T47D (cell line): ENCODE measurements around the gene DRD2.
A peak's percentile ranks its signal among the peaks of the same experiment; 100 is the strongest.

Experiments used
- DNase-seq, 2 experiments: peaks; one replicate each; pipeline versions ENCODE4 v3.0.0 to v3.0.0-alpha.2; 2011 to 2012; ENCODE audit warnings: low read depth in 1 of 2, low spot score in 1 of 2
- JUND ChIP-seq: IDR thresholded peaks from 2 replicates; pipeline ENCODE4 v1.6.1; 2012; ENCODE audit warnings: low read depth
- in situ Hi-C: cut with HindIII; loops from 2 replicates; pipeline ENCODE4 v1.10.0; 2016; ENCODE audit warnings: low sequenced_read_pairs, low pct_unique_long_range_greater_than_20kb

Gene DRD2

GRCh38 chr11:113417428-113417827 is 57.8 kb downstream of the DRD2 start:
- no peak for TF ChIP-seq JUND
- DNase-seq: no peak
- in situ Hi-C loops: no loop called here

- TF ChIP-seq JUND: no peak
- in situ Hi-C loops: no loop called here
- DNase-seq: no peak
Measured at GRCh38 chr11:113415343-113415742, 59.9 kb downstream of the DRD2 start.

GRCh38 chr11:113412675-113413074 is 62.5 kb downstream of the DRD2 start:
- no peak for TF ChIP-seq JUND
- no peak for DNase-seq
- in situ Hi-C loops: no loop called here

GRCh38 chr11:113411536-113411935 is 63.7 kb downstream of the DRD2 start:
- in situ Hi-C loops: no loop called here
- TF ChIP-seq JUND: no peak
- no peak for DNase-seq

GRCh38 chr11:113410414-113411135 is 64.6 kb downstream of the DRD2 start:
- TF ChIP-seq JUND: no peak
- in situ Hi-C loops: no loop called here
- DNase-seq: no peak

GRCh38 chr11:113409526-113409925 is 65.7 kb downstream of the DRD2 start:
- in situ Hi-C loops: no loop called here
- TF ChIP-seq JUND: no peak
- no peak for DNase-seq

DNA sequence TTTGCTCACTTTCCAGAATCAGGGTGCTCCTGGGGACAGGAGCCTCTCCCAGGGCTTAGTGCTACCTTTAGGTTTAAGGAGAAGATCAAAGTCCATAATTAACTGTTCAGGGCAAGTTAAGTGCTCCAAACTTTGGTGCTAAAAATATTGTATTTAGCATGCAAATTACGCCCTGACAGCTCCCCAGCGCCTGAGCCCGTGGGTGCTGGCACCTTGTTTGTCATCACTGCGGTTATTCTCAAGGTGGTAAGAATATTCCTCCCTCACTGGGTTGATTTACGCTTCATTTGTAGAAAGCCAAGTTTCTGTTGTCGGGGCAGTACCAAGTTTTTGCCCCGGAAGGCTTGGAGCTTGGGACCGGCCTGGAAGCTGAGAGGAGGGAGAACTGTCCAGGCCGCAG is 66.3 kb downstream of the DRD2 start:
- DNase-seq: no peak
- TF ChIP-seq JUND: no peak
- in situ Hi-C loops: no loop called here

DNA sequence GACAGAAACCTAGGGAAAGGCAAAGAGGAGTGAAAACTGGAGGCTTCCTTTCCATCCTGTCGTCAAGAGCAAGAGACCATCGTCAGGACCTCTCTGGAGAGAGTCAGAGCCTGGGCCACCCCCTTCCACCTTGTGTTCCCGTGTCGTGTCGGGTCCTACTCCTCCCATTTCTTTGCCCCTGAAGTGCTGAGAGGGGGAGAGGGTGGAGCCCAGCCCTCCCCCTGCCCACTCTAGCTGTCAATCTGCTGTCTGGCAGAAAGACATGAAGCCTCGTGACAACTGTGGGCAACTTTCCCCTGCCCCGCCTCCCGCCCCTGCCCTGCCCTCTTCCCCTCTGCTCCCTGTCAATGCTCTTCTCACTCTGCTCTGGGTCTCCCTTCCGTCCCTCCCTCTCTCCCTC is 67.0 kb downstream of the DRD2 start:
- in situ Hi-C loops: no loop called here
- TF ChIP-seq JUND: no peak
- no peak for DNase-seq

DNA sequence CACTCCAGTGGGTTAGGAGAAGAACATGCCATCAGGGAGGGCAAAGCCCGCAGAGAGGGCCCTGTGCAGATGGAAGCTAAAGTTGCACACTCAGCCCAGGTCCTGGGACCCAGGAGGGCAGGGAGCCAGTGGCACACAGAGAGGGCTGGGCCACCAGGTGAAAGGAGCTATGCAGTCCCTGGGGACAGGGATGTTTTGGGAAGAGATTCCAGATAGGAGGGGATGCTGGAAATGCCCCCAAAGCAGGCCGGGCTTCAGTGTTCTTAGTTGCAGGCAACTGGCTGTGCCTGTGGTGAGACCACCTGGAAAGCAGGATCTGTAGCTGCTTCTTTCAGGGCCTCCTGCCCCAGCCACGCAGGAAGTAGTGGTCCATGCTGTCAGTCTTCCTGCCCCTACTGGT is 68.0 kb downstream of the DRD2 start:
- DNase-seq: no peak
- in situ Hi-C loops: no loop called here
- no peak for TF ChIP-seq JUND

DNA sequence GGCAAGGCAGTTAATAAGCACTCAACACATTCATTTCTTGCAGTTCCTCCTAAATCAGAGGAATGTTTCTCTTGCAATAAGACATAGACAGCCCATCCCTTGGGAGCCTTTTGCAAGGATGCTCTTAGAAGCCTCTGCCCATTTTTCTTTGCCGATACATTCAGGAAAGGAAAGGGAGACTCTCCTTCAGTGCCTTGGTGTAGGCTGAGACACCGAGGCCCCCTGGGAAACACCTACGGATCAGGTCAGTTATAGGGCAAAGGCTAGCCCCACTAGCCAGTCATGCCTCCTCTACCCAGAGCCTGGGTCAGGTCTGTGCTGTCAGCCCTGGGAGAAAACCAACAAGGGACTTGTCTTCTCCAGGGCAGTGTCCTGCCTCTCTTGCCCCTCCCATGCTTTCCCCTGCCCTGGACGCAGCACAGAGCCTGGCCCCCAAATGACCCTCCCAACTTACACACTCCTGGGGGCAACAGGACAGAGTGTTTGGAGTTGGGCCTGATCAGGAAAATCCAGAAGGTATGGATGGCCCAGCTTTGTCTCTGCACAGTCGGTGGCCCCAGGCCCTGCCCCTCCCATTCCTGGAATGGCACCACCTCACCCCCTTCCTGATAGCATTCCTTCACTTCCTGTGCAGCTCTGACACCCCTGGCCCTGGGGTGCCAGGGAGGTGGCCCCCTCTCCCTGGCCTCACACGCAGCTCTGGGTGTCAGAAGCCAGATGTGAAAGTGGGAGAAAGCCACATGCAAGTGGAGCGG is 69.3 kb downstream of the DRD2 start:
- in situ Hi-C loops: no loop called here
- DNase-seq: no peak
- no peak for TF ChIP-seq JUND

GRCh38 chr11:113404859-113405430 is 70.3 kb downstream of the DRD2 start:
- DNase-seq: no peak
- TF ChIP-seq JUND: no peak
- in situ Hi-C loops: no loop called here

- peak in 1 of 2 experiments; percentile 74 for DNase-seq
- TF ChIP-seq JUND: no peak
- in situ Hi-C loops: no loop called here
Measured at GRCh38 chr11:113401718-113402117, 73.5 kb downstream of the DRD2 start.

GRCh38 chr11:113400631-113401230 is 74.5 kb downstream of the DRD2 start:
- no peak for DNase-seq
- TF ChIP-seq JUND: no peak
- in situ Hi-C loops: no loop called here
